ENCODE results near the gene SPRED1. TPM values are rescaled to one million over a fixed set of nuclear protein-coding genes. Genes with fewer than 3 reads are reported as not detected.

SPRED1 gene
- total and polyA plus RNA-seq, 2 of the 4 experiments (the other 2 are of a cell fraction), result 6.6 to 17.9 TPM

GRCh38 chr15:38226608-38227266, 25.9 kb upstream of the SPRED1 start:
- peaks cover 4% of the 10 kb centered on the region; the same call in 1 of the 2 replicates for H3K9me1 ChIP-seq (ENCODE audit: insufficient read depth, low read length)
- no CpG with 5 or more reads among the region's 4 CpGs for WGBS, 2 experiments (ENCODE audit: extremely low coverage in 2 of 2, insufficient read length in 1 of 2)
- H3K27me3 ChIP-seq (ENCODE audit: control insufficient read depth, insufficient read depth, low read length), result no peaks in the 10 kb centered on the region
- dilution Hi-C loops (cut with HindIII; ENCODE audit: low sequenced_read_pairs, unreplicated experiment) (no loop called here), intact Hi-C loops (cut with micrococcal nuclease) (no loop called here), in situ Hi-C loops (cut with MboI; ENCODE audit: low sequenced_read_pairs) (no loop called here)
- H3K4me2 ChIP-seq (ENCODE audit: low read depth, low read length), result no peak overlapping the region
- H3K4ac ChIP-seq (ENCODE audit: low read depth, low read length), result no peak overlapping the region
- H3K4me1 ChIP-seq (ENCODE audit: control insufficient read depth, insufficient read depth, low read length), result no peaks in the 10 kb centered on the region
- no peaks in the 10 kb centered on the region for H3K36me3 ChIP-seq (ENCODE audit: control insufficient read depth, insufficient read depth, low read length)
- no peak overlapping the region for H3K9ac ChIP-seq (ENCODE audit: low read depth, low read length)
- TF ChIP-seq CHD1 (IDR thresholded peaks at IDR 0.05; ENCODE audit: low read depth, low read length) (no peak), FOS (IDR thresholded peaks at IDR 0.05; ENCODE audit: low read depth, low read length) (0 out of 2 replicates have a peak, but pooled peaks have one; percentile 37), CEBPB (IDR thresholded peaks at IDR 0.05; ENCODE audit: low read depth, low read length) (peak; percentile 86)
- no peak overlapping the region for H3K56ac ChIP-seq (ENCODE audit: extremely low read depth, insufficient read depth, low read length)
- CTCF ChIA-PET, result interaction anchor here (0.8 kb wide), 1 partner anchor 11 kb away, joined by 3 read pairs; no protein-coding TSS in a partner anchor
- no peak overlapping the region for H3K18ac ChIP-seq (ENCODE audit: low read depth, low read length)
- H2BK15ac ChIP-seq (ENCODE audit: low read depth, low read length), result no peak overlapping the region
- H2AK9ac ChIP-seq (replicated peaks; ENCODE audit: low read depth, low read length, poor library complexity), result no peak overlapping the region
- H3K9me3 ChIP-seq (ENCODE audit: control insufficient read depth, insufficient read depth, low read length), result no peaks in the 10 kb centered on the region
- no peak overlapping the region for H4K91ac ChIP-seq (ENCODE audit: insufficient read depth, low read depth, low read length)
- BruUV-seq (replicated peaks), result no TSS peak
- H2BK120ac ChIP-seq (ENCODE audit: low read depth, low read length), result no peak overlapping the region
- no peak overlapping the region for H2AK5ac ChIP-seq (ENCODE audit: low read depth, low read length)
- no peak overlapping the region for H3K4me3 ChIP-seq (ENCODE audit: insufficient read depth, low read depth, low read length)
- no peak overlapping the region for H2BK5ac ChIP-seq (ENCODE audit: low read depth, low read length, poor library complexity, severe bottlenecking)
- no peak overlapping the region for H3K27ac ChIP-seq (ENCODE audit: insufficient read depth, low read length)
- no peaks in the 10 kb centered on the region for H4K20me1 ChIP-seq (ENCODE audit: insufficient read depth, low read length)
- DNase-seq (peak; percentile 94), ATAC-seq (ENCODE audit: low read depth) (peak; percentile 80)
- POLR2A ChIA-PET (ENCODE audit: unreplicated experiment), result no interaction called here
- H2BK20ac ChIP-seq (ENCODE audit: low read depth, low read length), result no peak overlapping the region
- H3K14ac ChIP-seq (replicated peaks; ENCODE audit: low read depth, low read length), result no peak overlapping the region
- H3K79me1 ChIP-seq (ENCODE audit: low read depth in 1 of 2, low read length in 2 of 2), result no peaks in the 10 kb centered on the region
- H4K8ac ChIP-seq (ENCODE audit: low read depth in 2 of 2, low read length in 2 of 2), result no peak overlapping the region
- no peak overlapping the region for H4K5ac ChIP-seq (ENCODE audit: low read depth, low read length)
- no peak overlapping the region for H2AFZ ChIP-seq (replicated peaks; ENCODE audit: low read length, poor library complexity)
- H3K23ac ChIP-seq (ENCODE audit: low read depth, low read length), result no peak overlapping the region
